K562 (cell line): ENCODE measurements around the gene LRP3. TPM values are rescaled to one million over a fixed set of nuclear protein-coding genes. Genes with fewer than 3 reads are reported as not detected.

ENCODE experiments used
- ATAC-seq: fragments of 200-7000 bp; cut with Tn5 transposase; 3 replicates; pipeline ENCODE4 v1.9.1; 2020; ENCODE audit warnings: moderate library complexity
- BruUV-seq: library from RNA; stranded (reverse); fragments of 400-500 nt; replicated peaks from 2 replicates; lab custom pipeline; 2021; lab: Mats Ljungman, UMichigan
- CTCF ChIA-PET: fragments of 300-600 bp; formaldehyde crosslinking; extraction: SDS; loops from one replicate; lab custom pipeline; 2021; ENCODE audit warnings: low intra/inter-chr PET ratio; lab: Yijun Ruan, JAX
- POLR2A ChIA-PET: fragments of 300-600, 350-650 bp; sonication (Branson Sonifier 250); formaldehyde crosslinking; extraction: SDS; loops from one replicate; lab custom pipeline; 2021; ENCODE audit warnings: antibody characterized with exemption, inconsistent platforms; lab: Yijun Ruan, JAX
- DNase-seq, 4 experiments: peaks; one replicate each; pipeline versions ENCODE4 v3.0.0 to v3.0.0-alpha.2; 2011 to 2018; ENCODE audit warnings: low spot score in 3 of 4, mixed read lengths in 3 of 4; ENCODE audit errors: extremely low read depth in 1 of 4
- FAIRE-seq: peaks from 2 replicates; lab custom pipeline; 2011; peaks lifted over from hg19 to GRCh38; lab: Jason Lieb, UNC
- H2AFZ ChIP-seq: 2 replicates; pipeline ENCODE4 v1.6.0; 2011; ENCODE audit warnings: low read depth, low read length, control low read depth, inconsistent platforms
- H3K27ac ChIP-seq: fragments of 200-600 bp; 3 replicates; pipeline ENCODE4 v1.8.0; 2011; ENCODE audit warnings: low read depth, mild to moderate bottlenecking, control low read depth, inconsistent platforms, low read length, moderate library complexity, mixed read lengths; ENCODE audit errors: extremely low read depth
- H3K27me3 ChIP-seq, 2 experiments: fragments of 300-600 bp in 1 of 2; 2 replicates in 1 of 2; 3 replicates in 1 of 2; pipeline versions ENCODE4 v1.6.0 to v1.8.0; 2011; ENCODE audit warnings: inconsistent platforms in 2 of 2, low read length in 2 of 2, mild to moderate bottlenecking in 1 of 2, mixed read lengths in 1 of 2, moderate library complexity in 1 of 2; ENCODE audit not compliant: control insufficient read depth in 2 of 2, insufficient read depth in 2 of 2
- H3K36me3 ChIP-seq: fragments of 300-600 bp; 3 replicates; pipeline ENCODE4 v1.8.0; 2011; ENCODE audit warnings: mild to moderate bottlenecking, low read length, inconsistent platforms; ENCODE audit not compliant: control insufficient read depth, insufficient read depth
- H3K4me1 ChIP-seq, 2 experiments: fragments of 200-600 bp in 1 of 2; replicated peaks in 1 of 2; 2 replicates in 1 of 2; 3 replicates in 1 of 2; pipeline versions ENCODE4 v1.5.1 to v1.8.0; 2011; ENCODE audit warnings: inconsistent platforms in 2 of 2, low read length in 2 of 2, mild to moderate bottlenecking in 1 of 2, mixed read lengths in 1 of 2, moderate library complexity in 1 of 2; ENCODE audit not compliant: control insufficient read depth in 2 of 2, insufficient read depth in 2 of 2
- H3K4me2 ChIP-seq: 2 replicates; pipeline ENCODE4 v1.6.1; 2011; ENCODE audit warnings: low read length, control low read depth, inconsistent platforms, mixed read lengths; ENCODE audit not compliant: insufficient read depth
- H3K4me3 ChIP-seq: fragments of 200-600 bp; sonication (generic), shearing (Covaris generic); 2 replicates; pipeline ENCODE4 v1.5.1; 2016; ENCODE audit warnings: control low read depth, inconsistent platforms
- H3K79me2 ChIP-seq: fragments of 200-600 bp; 3 replicates; pipeline ENCODE4 v1.8.0; 2011; ENCODE audit warnings: low read length, inconsistent platforms; ENCODE audit not compliant: control insufficient read depth, insufficient read depth
- H3K9ac ChIP-seq, 2 experiments: 2 replicates each; pipeline versions ENCODE4 v1.6.0 to v1.6.1; 2011; ENCODE audit warnings: low read depth in 2 of 2, low read length in 2 of 2, control low read depth in 1 of 2, inconsistent platforms in 1 of 2, mild to moderate bottlenecking in 1 of 2, mixed read lengths in 1 of 2; ENCODE audit not compliant: insufficient read depth in 1 of 2
- H3K9me1 ChIP-seq: one replicate; pipeline ENCODE4 v1.6.0; 2011; ENCODE audit warnings: inconsistent platforms, mild to moderate bottlenecking, low read length, moderate library complexity; ENCODE audit not compliant: control insufficient read depth, insufficient read depth
- H3K9me3 ChIP-seq: replicated peaks from 2 replicates; pipeline ENCODE4 v1.5.1; 2011; ENCODE audit warnings: low read depth, low read length, inconsistent platforms; ENCODE audit not compliant: control insufficient read depth, insufficient read depth
- H4K20me1 ChIP-seq: replicated peaks from 2 replicates; pipeline ENCODE4 v1.6.1; 2011; ENCODE audit warnings: low read length, inconsistent platforms, mixed read lengths; ENCODE audit not compliant: control insufficient read depth, insufficient read depth
- ARID1B ChIP-seq: fragments of 450-650 bp; IDR thresholded peaks from 2 replicates; pipeline ENCODE4 v1.6.1; 2016; ENCODE audit warnings: antibody characterized with exemption, mild to moderate bottlenecking, inconsistent platforms
- ARID3B ChIP-seq: fragments of 250-450 bp; sonication (Bioruptor Pico); IDR thresholded peaks from 2 replicates; pipeline ENCODE4 v1.4.0; 2020; ENCODE audit warnings: borderline replicate concordance
- BRF1 ChIP-seq: IDR thresholded peaks from 3 replicates; pipeline ENCODE4 v1.6.1; 2011; ENCODE audit warnings: borderline replicate concordance, mild to moderate bottlenecking; ENCODE audit not compliant: insufficient read length; ENCODE audit errors: extremely low read depth
- DEAF1 ChIP-seq: fragments of 450-650 bp; formaldehyde crosslinking; IDR thresholded peaks from 2 replicates; pipeline ENCODE4 v1.4.0; 2020; ENCODE audit warnings: mild to moderate bottlenecking, moderate library complexity
- ELK3 ChIP-seq: fragments of 450-650 bp; formaldehyde crosslinking; IDR thresholded peaks from 2 replicates; pipeline ENCODE4 v1.4.0; 2020; ENCODE audit warnings: mild to moderate bottlenecking
- NR3C1 ChIP-seq: sonication (generic); formaldehyde crosslinking; IDR thresholded peaks from 2 replicates; pipeline ENCODE4 v1.8.1; 2022; ENCODE audit warnings: missing genetic modification reagents
- PCBP2 ChIP-seq: fragments of 200-400 bp; formaldehyde crosslinking; IDR thresholded peaks from 2 replicates; pipeline ENCODE4 v1.6.1; 2018; ENCODE audit warnings: low read length, low read depth, mild to moderate bottlenecking, moderate library complexity; ENCODE audit not compliant: poor library complexity, severe bottlenecking
- PHTF2 ChIP-seq: fragments of 250-450 bp; sonication (Bioruptor Pico); IDR thresholded peaks from 2 replicates; pipeline ENCODE4 v1.5.0; 2021; ENCODE audit warnings: mild to moderate bottlenecking
- POLR2B ChIP-seq: fragments of 450-650 bp; IDR thresholded peaks from 2 replicates; pipeline ENCODE4 v1.6.1; 2018; ENCODE audit warnings: low read depth; ENCODE audit not compliant: partially characterized antibody
- RFX5 ChIP-seq: IDR thresholded peaks from 2 replicates; pipeline ENCODE4 v1.6.1; 2011; ENCODE audit warnings: low read depth, mild to moderate bottlenecking, improper control_type of control experiment, low read length
- SAFB ChIP-seq: fragments of 200-400 bp; formaldehyde crosslinking; IDR thresholded peaks from 2 replicates; pipeline ENCODE4 v1.6.1; 2017; ENCODE audit warnings: low read depth, low read length, borderline replicate concordance
- SOX6 ChIP-seq: fragments of 450-650 bp; IDR thresholded peaks from 2 replicates; pipeline ENCODE4 v1.6.1; 2014; ENCODE audit warnings: mild to moderate bottlenecking
- XRCC3 ChIP-seq: fragments of 450-650 bp; IDR thresholded peaks from 2 replicates; pipeline ENCODE4 v1.6.1; 2017; ENCODE audit warnings: mild to moderate bottlenecking, moderate library complexity
- WGBS: fragments of 100-300 bp; shearing (Covaris generic); methylation state at CpG from one replicate; pipeline ENCODE4 v1.1.6; 2016; ENCODE audit warnings: low coverage, mixed read lengths; ENCODE audit not compliant: insufficient coverage; ENCODE audit errors: missing lambda C conversion rate; 5-methylcytosine and 5-hydroxymethylcytosine counted together
- in situ Hi-C: fragments of 300-500 bp; cut with MboI; formaldehyde crosslinking; loops from 4 replicates; pipeline ENCODE4 v1.15.0; 2018; ENCODE audit warnings: inconsistent platforms, mixed read lengths
- intact Hi-C: fragments of 100-400 bp; cut with micrococcal nuclease; formaldehyde crosslinking; loops from 2 replicates; pipeline ENCODE4 v1.14.2; 2022
- polyA plus RNA-seq, 8 experiments: library from polyadenylated mRNA; depleted of rRNA in 4 of 8; stranded (reverse) in 5 of 8; unstranded in 3 of 8; fragments of >200 nt; fragmentation: Nextera tagmentation in 2 of 8; fragmentation: Illumina TruSeq in 1 of 8; extraction: Ambion mirVana in 2 of 8; extraction: Trizol in 1 of 8; gene quantifications; 2 replicates each; pipeline versions ENCODE4 v1.2.1 to v1.2.3, GENCODE V29; 2011 to 2014; ENCODE audit warnings: inconsistent platforms in 1 of 8, missing spikeins in 1 of 8
- total RNA-seq, 7 experiments: library from RNA; depleted of rRNA in 6 of 7; stranded (reverse); fragments of >200 nt in 6 of 7; fragmentation: Illumina TruSeq in 2 of 7; extraction: Trizol in 2 of 7; gene quantifications; 2 replicates each; pipeline versions ENCODE4 v1.2.1 to v1.2.3, GENCODE V29; 2011 to 2021; ENCODE audit warnings: low replicate concordance in 1 of 7
- TF ChIP-seq, protein P1 (sequence below), 2 experiments: fragments of 450-650 bp in 1 of 2; IDR thresholded peaks; 2 replicates each; pipeline ENCODE4 v1.6.1; 2011 to 2017; ENCODE audit warnings: low read depth in 2 of 2, antibody characterized with exemption in 1 of 2, borderline replicate concordance in 1 of 2, low read length in 1 of 2, mild to moderate bottlenecking in 1 of 2, mixed read lengths in 1 of 2; ENCODE audit not compliant: control insufficient read depth in 1 of 2

Gene LRP3
- total and polyA plus RNA-seq, 9 of the 15 experiments (the other 6 are each of a cell fraction or from before 2014, with no cell fraction given) = 0.29 TPM; not detected in 8

DNA sequence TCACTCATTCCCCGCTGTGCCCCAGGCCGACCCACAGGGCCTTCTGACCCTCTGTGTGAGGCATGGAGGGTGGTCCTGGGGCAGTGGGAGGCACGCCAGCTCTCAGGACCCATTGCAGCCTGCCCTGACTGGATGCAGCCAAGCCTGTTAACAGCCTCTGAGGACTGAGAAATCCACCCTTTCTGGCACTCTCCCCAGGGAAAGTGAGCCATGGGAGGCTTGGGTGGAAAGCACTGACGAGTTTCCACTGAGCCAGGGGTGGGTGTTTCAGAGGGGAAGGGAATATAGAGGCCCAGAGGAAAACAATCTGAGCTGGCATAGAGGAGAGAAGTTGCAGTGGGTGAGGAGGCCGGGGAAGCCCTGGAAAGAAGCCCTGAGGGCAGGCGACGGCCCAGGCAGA lies 62.1 kb downstream of the LRP3 start:
- Histone ChIP-seq H3K4me1 (peaks cover 0 to 16% of the 10 kb centered on the region in 2 experiments; a peak in 2 of 5 replicates), H3K4me2 (no peak overlapping the region), H3K27ac (no peak overlapping the region), H3K4me3 (no peak overlapping the region), H3K27me3 (peaks cover 2 to 44% of the 10 kb centered on the region in 2 experiments; a peak in 2 of 5 replicates), H3K79me2 (no peaks in the 10 kb centered on the region), H3K9me1 (no peaks in the 10 kb centered on the region), H3K36me3 (no peaks in the 10 kb centered on the region), H3K9me3 (no peaks in the 10 kb centered on the region), H3K9ac (no peak overlapping the region), H2AFZ (no peak overlapping the region), H4K20me1 (no peaks in the 10 kb centered on the region)
- 0% methylated on average over 7 of the region's 7 CpGs for WGBS
- FAIRE-seq (no peak), DNase-seq (no peak), ATAC-seq (no peak)
- intact Hi-C loops = no loop called here
- in situ Hi-C loops = no loop called here
- BruUV-seq = no TSS peak
- CTCF ChIA-PET = interaction anchor here (0.6 kb wide), 1 partner anchor 13 kb away, joined by 3 read pairs; no protein-coding TSS in a partner anchor
- POLR2A ChIA-PET = no interaction called here
- TF ChIP-seq PHTF2 (CRISPR knock-in tag) (no peak), PCBP2 (no peak), BRF1 (no peak), POLR2B (no peak), ARID1B (no peak), ELK3 (CRISPR knock-in tag) (no peak), NR3C1 (CRISPR knock-in tag) (no peak), RFX5 (no peak), DEAF1 (CRISPR knock-in tag) (no peak), SAFB (no peak), XRCC3 (no peak), ARID3B (CRISPR knock-in tag) (no peak), SOX6 (no peak)
- TF ChIP-seq, protein P1, sequence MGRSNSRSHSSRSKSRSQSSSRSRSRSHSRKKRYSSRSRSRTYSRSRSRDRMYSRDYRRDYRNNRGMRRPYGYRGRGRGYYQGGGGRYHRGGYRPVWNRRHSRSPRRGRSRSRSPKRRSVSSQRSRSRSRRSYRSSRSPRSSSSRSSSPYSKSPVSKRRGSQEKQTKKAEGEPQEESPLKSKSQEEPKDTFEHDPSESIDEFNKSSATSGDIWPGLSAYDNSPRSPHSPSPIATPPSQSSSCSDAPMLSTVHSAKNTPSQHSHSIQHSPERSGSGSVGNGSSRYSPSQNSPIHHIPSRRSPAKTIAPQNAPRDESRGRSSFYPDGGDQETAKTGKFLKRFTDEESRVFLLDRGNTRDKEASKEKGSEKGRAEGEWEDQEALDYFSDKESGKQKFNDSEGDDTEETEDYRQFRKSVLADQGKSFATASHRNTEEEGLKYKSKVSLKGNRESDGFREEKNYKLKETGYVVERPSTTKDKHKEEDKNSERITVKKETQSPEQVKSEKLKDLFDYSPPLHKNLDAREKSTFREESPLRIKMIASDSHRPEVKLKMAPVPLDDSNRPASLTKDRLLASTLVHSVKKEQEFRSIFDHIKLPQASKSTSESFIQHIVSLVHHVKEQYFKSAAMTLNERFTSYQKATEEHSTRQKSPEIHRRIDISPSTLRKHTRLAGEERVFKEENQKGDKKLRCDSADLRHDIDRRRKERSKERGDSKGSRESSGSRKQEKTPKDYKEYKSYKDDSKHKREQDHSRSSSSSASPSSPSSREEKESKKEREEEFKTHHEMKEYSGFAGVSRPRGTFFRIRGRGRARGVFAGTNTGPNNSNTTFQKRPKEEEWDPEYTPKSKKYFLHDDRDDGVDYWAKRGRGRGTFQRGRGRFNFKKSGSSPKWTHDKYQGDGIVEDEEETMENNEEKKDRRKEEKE (IDR thresholded peaks at IDR 0.05; ENCODE audit: borderline replicate concordance in 1 of 2, control insufficient read depth in 1 of 2, low read depth in 2 of 2, low read length in 1 of 2) = no peak
